ENCODE results near the gene CASK. TPM values are rescaled to one million over a fixed set of nuclear protein-coding genes. Genes with fewer than 3 reads are reported as not detected.

The CASK gene
- total and polyA plus RNA-seq, 4 donors, result 3.6 to 14.8 (median 6.2) TPM

DNA sequence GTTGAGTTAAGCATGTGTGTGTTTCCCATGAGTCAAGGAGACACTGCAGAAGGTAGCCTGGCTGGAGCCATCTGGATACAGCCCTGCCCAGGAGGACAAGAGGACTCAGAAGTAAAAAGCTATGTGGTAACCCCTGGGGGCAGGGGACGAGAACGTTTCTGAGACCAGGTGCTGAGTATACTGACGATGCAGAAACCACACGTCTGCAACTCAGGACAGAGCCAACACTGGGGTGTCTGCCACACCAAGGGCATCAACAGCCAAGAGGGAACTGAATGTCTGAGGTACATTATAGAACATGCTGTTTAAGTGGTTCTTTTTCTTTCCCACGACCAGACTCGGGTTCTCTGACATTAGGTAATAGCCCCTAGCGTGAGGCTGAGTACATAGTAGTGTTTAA, 328.7 kb downstream of the CASK start (continued):
- TF ChIP-seq NR2F2 (IDR thresholded peaks at IDR 0.05), result no peak
- no peak for TF ChIP-seq GABPA (IDR thresholded peaks at IDR 0.05 in 1 of 2, conservative IDR thresholded peaks at IDR 0.05 in 1 of 2)
- TF ChIP-seq FOXA1 (IDR thresholded peaks at IDR 0.05), result no peak
- no peak for TF ChIP-seq CTCF (IDR thresholded peaks at IDR 0.05; ENCODE audit: low read depth, low read length, missing input control)
- TF ChIP-seq YY1 (IDR thresholded peaks at IDR 0.05), result no peak

GRCh38 chrX:41591906-41592305, 331.4 kb downstream of the CASK start:
- Histone ChIP-seq H3K27ac (ENCODE audit: low read depth in 1 of 2, low read length in 2 of 2) (no peak overlapping the region), H3K27me3 (ENCODE audit: control insufficient read depth in 4 of 4, insufficient read depth in 4 of 4, low read length in 3 of 4) (no peaks in the 10 kb centered on the region), H3K4me1 (ENCODE audit: control insufficient read depth in 4 of 4, insufficient read depth in 4 of 4, low read length in 3 of 4) (no peaks in the 10 kb centered on the region), H3K9ac (ENCODE audit: low read depth in 1 of 2, low read length in 2 of 2) (no peak overlapping the region), H3K4me3 (ENCODE audit: low read depth in 1 of 3, low read length in 3 of 3) (no peak overlapping the region), H3K9me3 (ENCODE audit: control insufficient read depth in 4 of 4, low read length in 3 of 4) (no peaks in the 10 kb centered on the region), H3K36me3 (ENCODE audit: control insufficient read depth in 4 of 4, insufficient read depth in 3 of 4, low read depth in 1 of 4, low read length in 3 of 4) (no peaks in the 10 kb centered on the region)
- TF ChIP-seq YY1 (IDR thresholded peaks at IDR 0.05) (no peak), FOXA1 (IDR thresholded peaks at IDR 0.05) (no peak), SP1 (IDR thresholded peaks at IDR 0.05) (no peak), RXRA (IDR thresholded peaks at IDR 0.05) (no peak), HNF4A (conservative IDR thresholded peaks at IDR 0.05) (no peak), JUND (IDR thresholded peaks at IDR 0.05) (no peak), NR2F2 (IDR thresholded peaks at IDR 0.05) (no peak), RAD21 (IDR thresholded peaks at IDR 0.05) (no peak)
- TF ChIP-seq, protein P1, sequence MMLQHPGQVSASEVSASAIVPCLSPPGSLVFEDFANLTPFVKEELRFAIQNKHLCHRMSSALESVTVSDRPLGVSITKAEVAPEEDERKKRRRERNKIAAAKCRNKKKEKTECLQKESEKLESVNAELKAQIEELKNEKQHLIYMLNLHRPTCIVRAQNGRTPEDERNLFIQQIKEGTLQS (IDR thresholded peaks at IDR 0.05), result no peak
- WGBS, result 96% methylated on average over 4 of the region's 4 CpGs
- no peak for DNase-seq (ENCODE audit: low spot score)

DNA sequence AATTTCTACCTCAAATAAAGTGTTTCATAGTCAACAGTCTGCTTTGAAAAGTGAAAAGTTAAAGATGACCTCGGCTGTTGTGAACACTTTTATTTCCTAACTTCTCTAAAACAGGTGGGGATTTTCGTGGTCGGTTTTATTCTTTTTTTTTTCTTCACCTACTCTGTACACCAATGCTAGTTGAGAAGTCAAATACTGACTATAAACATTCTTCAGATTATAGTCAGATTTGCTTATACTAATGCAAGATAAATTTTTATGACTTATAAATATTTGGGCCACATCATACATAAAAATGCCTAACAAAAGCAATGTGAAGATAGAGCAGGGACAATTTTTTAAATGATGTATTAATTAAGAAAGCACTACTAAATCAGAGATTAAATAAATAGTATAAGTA, 332.7 kb downstream of the CASK start:
- no peaks in the 10 kb centered on the region for H3K4me1 ChIP-seq (ENCODE audit: control insufficient read depth in 4 of 4, insufficient read depth in 4 of 4, low read length in 3 of 4)
- TF ChIP-seq JUND (IDR thresholded peaks at IDR 0.05) (no peak), MAX (IDR thresholded peaks at IDR 0.05) (no peak), NR2F2 (IDR thresholded peaks at IDR 0.05) (no peak), SP1 (IDR thresholded peaks at IDR 0.05) (no peak), TAF1 (conservative IDR thresholded peaks at IDR 0.05) (no peak), YY1 (IDR thresholded peaks at IDR 0.05) (no peak), FOXA1 (IDR thresholded peaks at IDR 0.05) (no peak), HNF4A (conservative IDR thresholded peaks at IDR 0.05) (no peak), RXRA (IDR thresholded peaks at IDR 0.05) (no peak), ZBTB33 (IDR thresholded peaks at IDR 0.05) (no peak)
- TF ChIP-seq, protein P1 (IDR thresholded peaks at IDR 0.05), result no peak
- TF ChIP-seq, protein P2, sequence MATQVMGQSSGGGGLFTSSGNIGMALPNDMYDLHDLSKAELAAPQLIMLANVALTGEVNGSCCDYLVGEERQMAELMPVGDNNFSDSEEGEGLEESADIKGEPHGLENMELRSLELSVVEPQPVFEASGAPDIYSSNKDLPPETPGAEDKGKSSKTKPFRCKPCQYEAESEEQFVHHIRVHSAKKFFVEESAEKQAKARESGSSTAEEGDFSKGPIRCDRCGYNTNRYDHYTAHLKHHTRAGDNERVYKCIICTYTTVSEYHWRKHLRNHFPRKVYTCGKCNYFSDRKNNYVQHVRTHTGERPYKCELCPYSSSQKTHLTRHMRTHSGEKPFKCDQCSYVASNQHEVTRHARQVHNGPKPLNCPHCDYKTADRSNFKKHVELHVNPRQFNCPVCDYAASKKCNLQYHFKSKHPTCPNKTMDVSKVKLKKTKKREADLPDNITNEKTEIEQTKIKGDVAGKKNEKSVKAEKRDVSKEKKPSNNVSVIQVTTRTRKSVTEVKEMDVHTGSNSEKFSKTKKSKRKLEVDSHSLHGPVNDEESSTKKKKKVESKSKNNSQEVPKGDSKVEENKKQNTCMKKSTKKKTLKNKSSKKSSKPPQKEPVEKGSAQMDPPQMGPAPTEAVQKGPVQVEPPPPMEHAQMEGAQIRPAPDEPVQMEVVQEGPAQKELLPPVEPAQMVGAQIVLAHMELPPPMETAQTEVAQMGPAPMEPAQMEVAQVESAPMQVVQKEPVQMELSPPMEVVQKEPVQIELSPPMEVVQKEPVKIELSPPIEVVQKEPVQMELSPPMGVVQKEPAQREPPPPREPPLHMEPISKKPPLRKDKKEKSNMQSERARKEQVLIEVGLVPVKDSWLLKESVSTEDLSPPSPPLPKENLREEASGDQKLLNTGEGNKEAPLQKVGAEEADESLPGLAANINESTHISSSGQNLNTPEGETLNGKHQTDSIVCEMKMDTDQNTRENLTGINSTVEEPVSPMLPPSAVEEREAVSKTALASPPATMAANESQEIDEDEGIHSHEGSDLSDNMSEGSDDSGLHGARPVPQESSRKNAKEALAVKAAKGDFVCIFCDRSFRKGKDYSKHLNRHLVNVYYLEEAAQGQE (IDR thresholded peaks at IDR 0.05), result no peak
- no peaks in the 10 kb centered on the region for H3K9me3 ChIP-seq (ENCODE audit: control insufficient read depth in 4 of 4, low read length in 3 of 4)
- no peak for DNase-seq (ENCODE audit: low spot score)
- no peaks in the 10 kb centered on the region for H3K27me3 ChIP-seq (ENCODE audit: control insufficient read depth in 4 of 4, insufficient read depth in 4 of 4, low read length in 3 of 4)
- H3K4me3 ChIP-seq (ENCODE audit: low read depth in 1 of 3, low read length in 3 of 3), result no peak overlapping the region
- no peak overlapping the region for H3K9ac ChIP-seq (ENCODE audit: low read depth in 1 of 2, low read length in 2 of 2)
- WGBS, result 94% methylated on average over 3 of the region's 3 CpGs
- H3K27ac ChIP-seq (ENCODE audit: low read depth in 1 of 2, low read length in 2 of 2), result no peak overlapping the region
- no peaks in the 10 kb centered on the region for H3K36me3 ChIP-seq (ENCODE audit: control insufficient read depth in 4 of 4, insufficient read depth in 3 of 4, low read depth in 1 of 4, low read length in 3 of 4)
